A549 (cell line): ENCODE results near the gene WDR19. TPM values are rescaled to one million over a fixed set of nuclear protein-coding genes. Genes with fewer than 3 reads are reported as not detected.

ENCODE experiments used
- ATAC-seq, 2 experiments: fragments of 200-7000 bp in 1 of 2; fragments of >200 bp in 1 of 2; cut with Nextera tagmentation in 1 of 2; cut with Tn5 transposase in 1 of 2; 3 replicates each; pipeline versions ENCODE4 v1.8.0 to v1.9.1; 2018 to 2020; ENCODE audit warnings: mild to moderate bottlenecking in 1 of 2, moderate library complexity in 1 of 2
- CTCF ChIA-PET: fragments of 300-600 bp; sonication (Branson Sonifier 250); formaldehyde crosslinking; extraction: SDS; loops from one replicate; lab custom pipeline; 2021; ENCODE audit warnings: antibody characterized with exemption, inconsistent platforms; lab: Yijun Ruan, JAX
- POLR2A ChIA-PET: fragments of 350-600 bp; formaldehyde crosslinking; extraction: SDS; loops from one replicate; lab custom pipeline; 2021; ENCODE audit warnings: antibody characterized with exemption, inconsistent platforms; lab: Yijun Ruan, JAX
- DNase-seq, 2 experiments: peaks; one replicate each; pipeline versions ENCODE4 v3.0.0 to v3.0.0-alpha.2; 2011 to 2016; ENCODE audit warnings: low read depth in 1 of 2, low spot score in 1 of 2
- FAIRE-seq: peaks from 2 replicates; lab custom pipeline; 2011; peaks lifted over from hg19 to GRCh38; lab: Jason Lieb, UNC
- H3K27ac ChIP-seq, 2 experiments: fragments of >200 bp; sonication (Bioruptor Twin); formaldehyde crosslinking; 3 replicates each; pipeline ENCODE4 v1.5.1; 2016 to 2017
- H3K4me1 ChIP-seq: fragments of >200 bp; sonication (Bioruptor Twin); formaldehyde crosslinking; 3 replicates; pipeline ENCODE4 v1.6.1; 2016
- H3K4me2 ChIP-seq: fragments of >200 bp; sonication (Bioruptor Twin); formaldehyde crosslinking; 3 replicates; pipeline ENCODE4 v1.6.1; 2016
- H3K4me3 ChIP-seq: fragments of >200 bp; sonication (Bioruptor Twin); formaldehyde crosslinking; 3 replicates; pipeline ENCODE4 v1.5.1; 2016
- H3K9me3 ChIP-seq: fragments of >200 bp; sonication (Bioruptor Twin); formaldehyde crosslinking; 3 replicates; pipeline ENCODE4 v1.6.1; 2016
- BCL3 ChIP-seq: fragments of >200 bp; sonication (Bioruptor Twin); formaldehyde crosslinking; IDR thresholded peaks from 3 replicates; pipeline ENCODE4 v1.6.1; 2016
- CBX2 ChIP-seq: fragments of 200-600 bp; sonication (generic); IDR thresholded peaks from 2 replicates; pipeline ENCODE4 v1.6.1; 2016; ENCODE audit warnings: low read depth, mild to moderate bottlenecking, borderline replicate concordance
- CHD4 ChIP-seq: fragments of 200-600 bp; sonication (generic); IDR thresholded peaks from 2 replicates; pipeline ENCODE4 v1.6.1; 2016; ENCODE audit warnings: antibody characterized with exemption, mild to moderate bottlenecking, borderline replicate concordance
- E2F6 ChIP-seq: IDR thresholded peaks from 2 replicates; pipeline ENCODE4 v1.6.1; 2012; ENCODE audit warnings: low read depth, borderline replicate concordance
- EHMT2 ChIP-seq: fragments of 200-600 bp; sonication (generic); IDR thresholded peaks from 2 replicates; pipeline ENCODE4 v1.6.1; 2016; ENCODE audit warnings: antibody characterized with exemption, low read depth, mild to moderate bottlenecking, moderate library complexity
- ESRRA ChIP-seq: fragments of 150-350 bp; IDR thresholded peaks from 2 replicates; pipeline ENCODE4 v1.6.1; 2014; ENCODE audit warnings: mild to moderate bottlenecking, low read length, borderline replicate concordance
- FOXS1 ChIP-seq: fragments of 250-450 bp; sonication (Bioruptor Pico); IDR thresholded peaks from 2 replicates; pipeline ENCODE4 v1.5.0; 2020; ENCODE audit warnings: mild to moderate bottlenecking, moderate library complexity
- HEYL ChIP-seq: fragments of 250-450 bp; sonication (Bioruptor Pico); IDR thresholded peaks from 2 replicates; pipeline ENCODE4 v1.8.0; 2021; ENCODE audit warnings: mild to moderate bottlenecking, moderate library complexity
- HOXA7 ChIP-seq: fragments of 250-450 bp; sonication (Bioruptor Pico); IDR thresholded peaks from 2 replicates; pipeline ENCODE4 v1.5.0; 2020; ENCODE audit warnings: mild to moderate bottlenecking, moderate library complexity
- HOXB13 ChIP-seq: fragments of 250-450 bp; sonication (Bioruptor Pico); IDR thresholded peaks from 2 replicates; pipeline ENCODE4 v1.5.0; 2020; ENCODE audit warnings: low read depth, mild to moderate bottlenecking, moderate library complexity
- JUN ChIP-seq, 2 experiments: fragments of >200 bp; sonication (Bioruptor Twin); formaldehyde crosslinking; IDR thresholded peaks; 2 replicates in 1 of 2; 3 replicates in 1 of 2; pipeline ENCODE4 v1.6.1; 2016 to 2017
- KDM5A ChIP-seq: fragments of 200-600 bp; sonication (generic); IDR thresholded peaks from 2 replicates; pipeline ENCODE4 v1.6.1; 2016; ENCODE audit warnings: antibody characterized with exemption, mild to moderate bottlenecking
- MAFK ChIP-seq: fragments of 450-650 bp; IDR thresholded peaks from 2 replicates; pipeline ENCODE4 v1.6.1; 2014; ENCODE audit not compliant: partially characterized antibody
- MAZ ChIP-seq: fragments of 150-350 bp; IDR thresholded peaks from 2 replicates; pipeline ENCODE4 v1.6.1; 2014; ENCODE audit warnings: antibody characterized with exemption, low read depth, low read length, borderline replicate concordance
- MYC ChIP-seq: IDR thresholded peaks from 2 replicates; pipeline ENCODE4 v1.6.1; 2012; ENCODE audit warnings: mild to moderate bottlenecking, inconsistent platforms, low read length, improper control_type of control experiment, borderline replicate concordance
- POLR2AphosphoS2 ChIP-seq: conservative IDR thresholded peaks from 2 replicates; pipeline ENCODE4 v1.6.1; 2012; ENCODE audit warnings: low read length, improper control_type of control experiment, inconsistent platforms
- RAD21 ChIP-seq, 2 experiments: fragments of >200 bp in 1 of 2; sonication (Bioruptor Twin) in 1 of 2; formaldehyde crosslinking in 1 of 2; IDR thresholded peaks in 1 of 2; conservative IDR thresholded peaks in 1 of 2; 2 replicates in 1 of 2; 3 replicates in 1 of 2; pipeline ENCODE4 v1.6.1; 2012 to 2018; ENCODE audit warnings: inconsistent platforms in 1 of 2
- TFCP2L1 ChIP-seq: fragments of 250-450 bp; sonication (Bioruptor Pico); IDR thresholded peaks from 2 replicates; pipeline ENCODE4 v1.5.0; 2021; ENCODE audit warnings: mild to moderate bottlenecking
- ZC3H11A ChIP-seq: fragments of 450-650 bp; IDR thresholded peaks from 2 replicates; pipeline ENCODE4 v1.6.1; 2014; ENCODE audit warnings: antibody characterized with exemption, mild to moderate bottlenecking
- WGBS: methylation state at CpG from one replicate; pipeline ENCODE4 v1.1.6; 2017; ENCODE audit errors: missing lambda C conversion rate; 5-methylcytosine and 5-hydroxymethylcytosine counted together
- polyA plus RNA-seq, 4 experiments: library from polyadenylated mRNA; depleted of rRNA in 3 of 4; stranded (reverse); fragments of >200 nt; fragmentation: RNase III in 1 of 4; extraction: RNeasy Plus Mini Kit Qiagen cat#74134 plus additional on column Dnase treatment in 1 of 4; gene quantifications; 2 replicates in 3 of 4; 3 replicates in 1 of 4; pipeline ENCODE4 v1.2.3, GENCODE V29; 2011 to 2017
- TF ChIP-seq, protein P1 (sequence below): fragments of 150-350 bp; IDR thresholded peaks from 2 replicates; pipeline ENCODE4 v1.6.1; 2014; ENCODE audit warnings: low read depth, mild to moderate bottlenecking, low read length
- TF ChIP-seq, protein P2 (sequence below): IDR thresholded peaks from 2 replicates; pipeline ENCODE4 v1.6.1; 2012
- TF ChIP-seq, protein P3 (sequence below): fragments of 250-450 bp; sonication (Bioruptor Pico); IDR thresholded peaks from 2 replicates; pipeline ENCODE4 v1.5.0; 2021; ENCODE audit warnings: mild to moderate bottlenecking, moderate library complexity, borderline replicate concordance

WDR19 gene
- polyA plus RNA-seq, 2 of the 4 experiments (the other 2 are of a cell fraction): 12.1 to 30.1 TPM

DNA sequence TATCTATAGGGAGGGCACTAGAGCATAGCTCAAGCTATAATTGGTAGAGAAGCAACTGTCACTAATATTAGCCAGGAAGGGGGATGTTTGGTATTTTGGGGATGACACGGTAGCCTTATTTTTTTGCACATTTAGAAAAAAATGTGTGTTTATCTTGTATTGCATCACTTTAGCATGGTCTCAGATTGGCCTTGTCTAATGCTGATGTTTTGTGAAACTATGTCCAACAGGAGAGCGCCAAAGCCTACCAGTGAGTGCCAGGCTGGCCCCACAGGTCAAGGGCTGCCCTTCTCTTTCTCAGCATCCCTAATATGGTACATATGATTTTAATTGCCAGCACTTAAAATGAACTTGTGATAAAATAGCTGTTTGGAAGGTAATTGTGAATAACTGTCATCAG, 24.8 kb upstream of the WDR19 start:
- Histone ChIP-seq H3K27ac (no peak overlapping the region), H3K4me3 (no peak overlapping the region), H3K9me3 (no peaks in the 10 kb centered on the region), H3K4me2 (no peak overlapping the region), H3K4me1 (no peaks in the 10 kb centered on the region)
- ChIA-PET CTCF (interaction anchor here (1.1 kb wide), 1 partner anchor 251 kb away, joined by 3 read pairs; no protein-coding TSS in a partner anchor), POLR2A (no interaction called here)
- TF ChIP-seq ESRRA: no peak
- TF ChIP-seq HOXB13 (CRISPR knock-in tag): no peak
- TF ChIP-seq CBX2: no peak
- no peak for TF ChIP-seq HEYL (CRISPR knock-in tag)
- TF ChIP-seq CHD4: no peak
- no peak for TF ChIP-seq HOXA7 (CRISPR knock-in tag)
- TF ChIP-seq BCL3: no peak
- TF ChIP-seq MYC: no peak
- TF ChIP-seq, protein P1, sequence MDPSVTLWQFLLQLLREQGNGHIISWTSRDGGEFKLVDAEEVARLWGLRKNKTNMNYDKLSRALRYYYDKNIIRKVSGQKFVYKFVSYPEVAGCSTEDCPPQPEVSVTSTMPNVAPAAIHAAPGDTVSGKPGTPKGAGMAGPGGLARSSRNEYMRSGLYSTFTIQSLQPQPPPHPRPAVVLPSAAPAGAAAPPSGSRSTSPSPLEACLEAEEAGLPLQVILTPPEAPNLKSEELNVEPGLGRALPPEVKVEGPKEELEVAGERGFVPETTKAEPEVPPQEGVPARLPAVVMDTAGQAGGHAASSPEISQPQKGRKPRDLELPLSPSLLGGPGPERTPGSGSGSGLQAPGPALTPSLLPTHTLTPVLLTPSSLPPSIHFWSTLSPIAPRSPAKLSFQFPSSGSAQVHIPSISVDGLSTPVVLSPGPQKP: no peak
- TF ChIP-seq RAD21 (conservative IDR thresholded peaks at IDR 0.05 in 1 of 2, IDR thresholded peaks at IDR 0.05 in 1 of 2): no peak
- TF ChIP-seq FOXS1 (CRISPR knock-in tag): no peak
- TF ChIP-seq MAFK: no peak
- TF ChIP-seq EHMT2: no peak
- no peak for ATAC-seq
- WGBS: 91% methylated on average over 2 of the region's 2 CpGs
- no peak for DNase-seq
- FAIRE-seq: no peak

DNA sequence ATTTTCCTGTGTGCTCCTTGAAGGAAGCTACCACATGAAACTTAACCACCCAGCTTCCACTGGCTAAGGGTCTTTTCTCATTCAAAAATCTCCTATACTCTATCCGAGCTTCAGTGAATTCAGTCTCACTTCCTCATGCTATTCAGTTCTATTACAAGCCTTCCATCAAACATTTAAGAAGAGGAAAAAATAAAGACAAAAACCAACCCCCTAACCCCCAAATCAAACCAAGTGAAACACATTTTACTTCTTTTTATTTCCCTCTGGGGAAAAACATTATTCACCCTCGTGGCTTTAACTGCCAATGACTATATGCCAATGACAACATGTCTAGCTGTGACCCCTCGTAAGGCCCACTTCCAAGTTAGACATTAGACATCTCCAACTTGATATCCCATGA, 16.2 kb upstream of the WDR19 start:
- ATAC-seq: no peak
- Histone ChIP-seq H3K4me2 (no peak overlapping the region), H3K4me3 (no peak overlapping the region), H3K4me1 (no peaks in the 10 kb centered on the region), H3K27ac (no peak overlapping the region), H3K9me3 (no peaks in the 10 kb centered on the region)
- 64% methylated on average over 3 of the region's 3 CpGs for WGBS
- TF ChIP-seq EHMT2 (no peak), POLR2AphosphoS2 (no peak), E2F6 (no peak), TFCP2L1 (CRISPR knock-in tag) (no peak), MAZ (no peak), ZC3H11A (no peak), KDM5A (no peak), JUN (IDR thresholded peaks at IDR 0.05) (no peak)
- TF ChIP-seq, protein P1: no peak
- TF ChIP-seq, protein P2, sequence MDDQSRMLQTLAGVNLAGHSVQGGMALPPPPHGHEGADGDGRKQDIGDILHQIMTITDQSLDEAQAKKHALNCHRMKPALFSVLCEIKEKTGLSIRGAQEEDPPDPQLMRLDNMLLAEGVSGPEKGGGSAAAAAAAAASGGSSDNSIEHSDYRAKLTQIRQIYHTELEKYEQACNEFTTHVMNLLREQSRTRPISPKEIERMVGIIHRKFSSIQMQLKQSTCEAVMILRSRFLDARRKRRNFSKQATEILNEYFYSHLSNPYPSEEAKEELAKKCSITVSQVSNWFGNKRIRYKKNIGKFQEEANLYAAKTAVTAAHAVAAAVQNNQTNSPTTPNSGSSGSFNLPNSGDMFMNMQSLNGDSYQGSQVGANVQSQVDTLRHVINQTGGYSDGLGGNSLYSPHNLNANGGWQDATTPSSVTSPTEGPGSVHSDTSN: no peak
- TF ChIP-seq, protein P3, sequence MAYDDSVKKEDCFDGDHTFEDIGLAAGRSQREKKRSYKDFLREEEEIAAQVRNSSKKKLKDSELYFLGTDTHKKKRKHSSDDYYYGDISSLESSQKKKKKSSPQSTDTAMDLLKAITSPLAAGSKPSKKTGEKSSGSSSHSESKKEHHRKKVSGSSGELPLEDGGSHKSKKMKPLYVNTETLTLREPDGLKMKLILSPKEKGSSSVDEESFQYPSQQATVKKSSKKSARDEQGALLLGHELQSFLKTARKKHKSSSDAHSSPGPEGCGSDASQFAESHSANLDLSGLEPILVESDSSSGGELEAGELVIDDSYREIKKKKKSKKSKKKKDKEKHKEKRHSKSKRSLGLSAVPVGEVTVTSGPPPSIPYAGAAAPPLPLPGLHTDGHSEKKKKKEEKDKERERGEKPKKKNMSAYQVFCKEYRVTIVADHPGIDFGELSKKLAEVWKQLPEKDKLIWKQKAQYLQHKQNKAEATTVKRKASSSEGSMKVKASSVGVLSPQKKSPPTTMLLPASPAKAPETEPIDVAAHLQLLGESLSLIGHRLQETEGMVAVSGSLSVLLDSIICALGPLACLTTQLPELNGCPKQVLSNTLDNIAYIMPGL (CRISPR knock-in tag): no peak
- DNase-seq: no peak
- no peak for FAIRE-seq
- CTCF ChIA-PET: interaction anchor here (0.9 kb wide), 1 partner anchor 407 kb away, joined by 4 read pairs; no protein-coding TSS in a partner anchor
- POLR2A ChIA-PET: no interaction called here
